Hepatic stellate cell (primary cell): Measurements from ENCODE around the gene FGF1.

Source experiments
- DNase-seq: peaks from one replicate; pipeline ENCODE4 v3.0.0; 2011; ENCODE audit warnings: low spot score

Gene FGF1

DNA sequence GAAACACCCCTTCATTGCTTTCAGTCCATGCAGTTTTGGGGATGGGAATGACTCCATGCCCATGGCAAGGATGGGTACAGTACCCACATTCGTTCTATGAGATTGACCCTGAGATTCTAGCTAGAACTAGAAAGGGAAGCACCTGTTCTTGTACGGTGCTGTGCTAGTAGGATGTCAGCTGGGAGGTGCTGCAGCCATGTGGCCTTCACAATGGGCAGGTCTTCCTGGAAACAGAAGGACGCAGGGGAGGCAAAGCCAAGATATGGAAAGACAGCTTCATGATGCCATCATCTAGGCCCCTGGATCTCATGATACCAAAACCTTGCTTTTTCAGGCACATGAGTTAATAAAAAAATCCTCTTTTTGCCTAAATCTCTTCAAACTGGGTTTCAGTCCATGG is 10.5 kb upstream of the FGF1 start:
- DNase-seq, result no peak

- DNase-seq, result no peak
These were observed 8.4 kb upstream of the FGF1 start for GRCh38 chr5:142694092-142694856.

DNA sequence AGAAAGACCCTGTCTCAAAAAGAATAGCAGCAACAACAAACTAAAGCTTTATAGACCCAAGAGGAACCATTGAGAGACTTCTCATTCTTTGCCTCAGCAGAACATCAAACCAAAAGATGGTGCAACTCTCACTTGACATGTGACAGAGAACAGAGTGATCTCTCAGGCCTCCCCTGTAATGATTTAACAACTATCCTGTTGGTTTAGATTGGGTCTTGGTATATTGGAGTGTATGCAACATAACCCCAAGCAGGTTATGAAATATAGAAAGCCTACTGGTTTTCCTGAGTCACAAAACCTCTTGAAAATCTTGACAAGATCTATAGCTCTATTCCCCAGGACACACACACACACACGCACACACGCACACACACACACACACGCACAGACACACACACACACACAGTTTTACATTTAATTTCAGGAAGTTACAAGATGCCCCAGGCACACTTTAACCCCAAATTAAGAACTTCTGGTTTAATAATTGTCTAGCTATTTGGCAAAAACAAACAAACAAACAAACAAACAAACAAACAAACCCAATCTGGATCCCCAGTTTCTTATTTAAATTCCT is 6.5 kb upstream of the FGF1 start:
- DNase-seq, result no peak

GRCh38 chr5:142690667-142691066 is 4.8 kb upstream of the FGF1 start:
- no peak for DNase-seq

DNA sequence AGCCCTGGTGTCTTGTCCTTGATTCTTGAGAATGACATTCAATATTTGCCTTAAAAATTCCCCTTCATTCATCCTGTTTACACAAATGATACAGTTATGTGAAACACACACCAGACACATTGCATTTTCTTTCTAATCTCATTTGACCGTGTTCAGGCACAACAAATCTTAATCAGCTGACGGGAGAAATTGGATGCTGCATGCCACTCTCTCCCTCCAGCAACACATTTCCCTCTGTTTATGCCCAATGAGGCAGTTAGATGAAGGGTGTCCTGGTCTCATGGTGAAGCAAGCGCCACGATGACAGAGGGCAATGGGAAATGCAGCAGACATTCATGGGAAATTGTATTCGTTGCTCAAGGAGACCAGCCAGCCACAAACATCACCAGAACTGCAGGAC is 3.2 kb upstream of the FGF1 start:
- DNase-seq, result no peak

DNA sequence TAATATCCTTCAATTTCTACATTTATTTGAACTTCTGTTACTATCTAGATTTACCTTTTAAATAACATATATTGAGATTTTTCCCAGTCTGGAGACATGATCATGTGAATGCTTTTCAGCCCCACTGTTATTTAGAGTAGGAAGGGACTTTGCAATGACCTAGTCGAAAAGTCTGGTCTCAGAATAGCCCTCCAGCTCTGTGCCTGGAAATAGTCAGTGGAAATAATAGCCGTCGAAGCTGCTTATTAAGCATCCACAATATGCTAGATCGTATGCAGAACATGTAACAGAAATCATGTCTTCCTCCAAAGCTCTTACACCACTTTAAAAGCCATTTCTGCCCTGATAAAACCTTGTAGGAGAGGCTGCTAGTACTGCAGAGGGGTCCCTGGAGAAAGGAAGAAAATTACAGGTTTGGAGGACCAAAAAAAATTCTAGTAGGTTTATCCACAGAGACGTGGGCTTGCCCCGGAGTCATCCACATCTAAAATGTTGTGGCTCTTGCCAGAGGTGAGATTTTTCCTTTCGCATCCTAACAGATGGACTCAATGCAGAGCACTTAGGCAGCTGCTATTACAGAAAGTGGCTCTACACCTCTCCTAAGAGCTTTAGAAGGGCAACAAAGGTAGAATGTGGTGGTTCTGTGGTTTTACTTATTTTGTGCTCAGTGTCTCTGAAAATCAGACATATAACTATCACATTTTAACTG is 2.5 kb upstream of the FGF1 start:
- no peak for DNase-seq

- no peak for DNase-seq
These were observed 1.1 kb upstream of the FGF1 start for GRCh38 chr5:142686968-142687367.

DNA sequence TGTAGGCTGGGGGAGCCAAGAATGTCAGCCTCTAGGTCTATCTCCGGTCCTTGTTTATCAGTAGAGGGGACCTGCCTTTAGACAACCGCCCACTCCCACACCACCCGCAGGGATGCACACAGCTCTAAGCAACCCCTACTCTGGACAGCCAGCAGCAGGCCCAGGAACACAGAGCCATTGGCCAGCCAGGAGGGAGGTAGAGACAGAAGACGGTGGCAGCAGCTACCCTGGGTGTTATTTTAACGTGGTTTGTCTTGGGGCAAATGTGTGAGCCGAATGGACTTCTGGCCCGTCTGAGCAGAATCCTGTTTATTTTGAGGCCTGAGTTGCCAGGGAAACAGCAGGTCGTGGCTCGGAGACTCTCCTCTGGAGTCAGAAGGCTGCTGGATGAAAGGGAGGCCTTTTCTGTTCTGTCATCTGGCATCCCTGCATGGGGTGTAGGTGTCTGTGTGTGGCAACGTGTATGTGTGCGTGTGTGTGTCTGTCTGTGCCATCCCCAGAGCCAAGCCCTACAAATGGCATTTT is 382 bp upstream of the FGF1 start:
- peak; percentile 62 for DNase-seq

- DNase-seq, result peak; percentile 31
These were observed 1.3 kb downstream of the FGF1 start for GRCh38 chr5:142684508-142685041.

DNA sequence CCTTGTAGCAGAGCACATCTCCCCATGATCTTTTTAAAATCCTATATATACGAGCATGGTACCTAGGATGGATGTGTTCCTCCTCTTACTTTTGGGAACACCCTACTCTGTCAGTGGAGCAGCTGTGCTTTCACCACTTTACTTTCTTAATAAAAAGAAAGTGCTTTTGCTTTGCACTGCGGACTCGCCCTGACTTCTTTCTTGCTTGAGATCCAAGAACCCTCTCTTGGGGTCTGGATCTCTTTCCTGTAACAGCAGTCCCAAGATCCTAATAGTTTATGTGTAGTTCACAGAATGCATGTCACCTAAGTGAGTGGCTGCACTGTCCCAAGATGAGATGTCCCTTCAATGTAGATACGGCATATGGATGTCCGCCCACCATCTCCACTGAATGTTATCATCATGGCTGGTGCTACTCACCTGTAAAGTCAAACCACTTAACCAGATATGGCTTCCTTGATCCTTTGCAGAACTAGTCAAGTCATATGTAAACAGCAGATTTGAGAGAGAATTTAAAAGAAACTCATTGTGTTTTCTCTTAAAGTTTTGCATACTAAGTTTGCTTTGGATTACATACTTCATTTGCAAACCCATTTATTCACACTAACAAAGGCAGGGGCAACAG is 1.9 kb downstream of the FGF1 start:
- no peak for DNase-seq

GRCh38 chr5:142683116-142683515 is 2.8 kb downstream of the FGF1 start:
- DNase-seq, result no peak

DNA sequence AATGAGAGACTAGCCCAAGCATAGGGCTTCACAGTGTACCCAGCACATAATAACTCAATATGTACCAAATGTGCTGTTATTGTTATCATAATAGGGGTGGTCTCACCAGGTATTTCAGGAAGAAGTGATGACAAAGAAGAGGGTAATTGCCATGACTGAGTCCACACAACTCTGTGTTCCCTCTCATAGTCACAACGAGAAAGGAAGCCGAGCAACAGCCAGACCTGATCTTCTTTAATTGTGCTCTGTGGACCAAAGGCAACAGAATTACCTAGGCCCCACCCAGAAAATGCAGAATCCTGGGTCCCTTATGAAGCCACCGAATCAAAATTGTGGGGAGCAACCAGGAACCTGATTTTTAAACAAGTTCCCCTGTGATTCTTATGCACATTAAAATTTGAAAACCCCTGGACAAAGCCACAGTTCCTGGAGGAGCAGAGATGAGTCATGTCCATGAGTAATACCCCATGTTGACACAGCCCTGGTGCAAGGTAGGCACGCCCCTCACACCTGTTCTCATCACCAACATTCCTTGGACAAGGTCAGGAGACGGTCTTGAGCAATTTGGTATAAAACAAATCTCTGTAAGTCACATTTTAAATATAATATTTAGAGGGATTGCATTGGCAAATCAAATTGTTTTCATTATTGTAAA is 5.2 kb downstream of the FGF1 start:
- peak; percentile 34 for DNase-seq

DNA sequence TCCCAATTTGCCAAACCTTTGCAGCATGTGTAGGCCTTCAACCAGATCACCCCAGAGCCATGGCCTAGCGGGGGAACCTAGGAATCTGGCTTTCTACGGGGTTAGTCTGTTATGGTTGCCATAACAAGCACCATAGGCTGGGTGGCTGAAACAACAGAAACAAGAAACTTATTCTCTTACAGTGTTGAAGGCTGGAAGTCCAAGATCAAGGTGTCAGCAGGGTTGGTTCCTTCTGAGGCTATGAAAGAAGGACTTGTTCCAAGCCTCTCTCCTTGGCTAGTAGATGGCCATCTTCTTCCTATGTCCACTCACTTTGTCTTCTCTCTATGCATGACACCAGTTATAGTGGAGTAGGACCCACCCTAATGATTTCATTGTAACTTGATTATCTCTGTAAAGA is 6.1 kb downstream of the FGF1 start:
- DNase-seq, result no peak

GRCh38 chr5:142678529-142678928 is 7.4 kb downstream of the FGF1 start:
- DNase-seq, result no peak

GRCh38 chr5:142677198-142677597 is 8.7 kb downstream of the FGF1 start:
- DNase-seq, result no peak

GRCh38 chr5:142676318-142676717 is 9.6 kb downstream of the FGF1 start:
- DNase-seq, result no peak

DNA sequence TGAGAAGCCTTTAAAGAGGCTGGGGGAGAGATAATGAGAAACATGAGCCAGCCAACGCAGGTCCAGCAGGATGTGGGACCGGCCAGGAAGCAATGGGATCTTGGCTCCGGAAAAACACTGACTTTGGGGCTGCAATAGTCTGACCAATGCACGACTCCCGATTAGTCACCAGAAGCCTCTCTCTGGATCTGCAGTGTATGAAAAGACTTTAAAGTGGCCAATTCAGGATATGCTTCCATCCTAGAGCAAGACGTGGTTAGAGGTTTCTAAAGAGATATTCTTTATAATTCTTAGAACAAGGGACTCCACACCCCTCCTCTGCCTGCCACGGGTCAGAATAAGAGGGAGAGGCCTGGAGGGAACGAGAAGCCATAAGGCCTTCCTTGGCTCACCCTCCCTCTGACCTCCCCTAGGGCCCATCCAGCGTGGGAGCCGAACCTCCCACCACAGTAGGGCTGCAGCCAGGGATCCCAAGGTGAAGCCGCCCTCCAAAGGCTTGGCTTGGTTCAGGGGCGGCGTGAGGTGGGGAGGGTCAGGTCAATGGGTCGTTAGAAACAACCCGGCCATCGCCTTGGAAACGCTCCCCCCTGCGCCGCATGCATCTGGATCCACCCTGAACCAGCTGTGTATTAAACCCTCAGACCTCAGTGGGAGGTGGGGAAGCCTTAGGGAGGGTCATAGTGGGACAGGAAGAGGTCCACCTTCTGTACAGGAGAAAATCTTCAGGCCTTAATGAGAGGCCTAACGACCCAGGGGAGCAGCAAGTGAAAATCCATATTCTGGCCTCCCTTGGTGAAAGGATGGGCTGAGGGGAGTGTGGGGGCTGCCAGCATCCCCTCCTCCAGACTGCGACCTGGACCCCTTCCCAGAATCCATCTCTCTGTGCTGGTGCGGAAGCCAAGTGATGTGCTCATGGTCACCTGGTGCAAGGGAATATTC is 11.1 kb downstream of the FGF1 start:
- peak; percentile 81 for DNase-seq

- DNase-seq, result peak; percentile 48
These were observed 14.1 kb downstream of the FGF1 start for GRCh38 chr5:142671801-142672200.

- DNase-seq, result no peak
These were observed 14.6 kb downstream of the FGF1 start for GRCh38 chr5:142671266-142671665.

GRCh38 chr5:142670804-142671203 is 15.1 kb downstream of the FGF1 start:
- DNase-seq, result no peak

- DNase-seq, result no peak
These were observed 16.4 kb downstream of the FGF1 start for GRCh38 chr5:142669477-142669876.
